GM10248 (cell line): ENCODE data around the gene KIRREL3.

Source experiments
- CTCF ChIA-PET: fragments of 300-600 bp; sonication (Branson Sonifier 250); formaldehyde crosslinking; extraction: SDS; loops from one replicate; lab custom pipeline; 2021; ENCODE audit warnings: antibody characterized with exemption; lab: Yijun Ruan, JAX
- POLR2A ChIA-PET: fragments of 350-650 bp; sonication (Branson Sonifier 250); formaldehyde crosslinking; extraction: SDS; loops from one replicate; lab custom pipeline; 2020; ENCODE audit warnings: antibody characterized with exemption; lab: Yijun Ruan, JAX
- DNase-seq: peaks from one replicate; pipeline ENCODE4 v3.0.0; 2012; ENCODE audit errors: extremely low spot score
- TF ChIP-seq, protein P1 (sequence below): IDR thresholded peaks from 2 replicates; pipeline ENCODE4 v1.5.1; 2012; ENCODE audit warnings: mild to moderate bottlenecking, low read depth; ENCODE audit errors: extremely low read depth, missing control alignments, control extremely low read depth

Gene KIRREL3

DNA sequence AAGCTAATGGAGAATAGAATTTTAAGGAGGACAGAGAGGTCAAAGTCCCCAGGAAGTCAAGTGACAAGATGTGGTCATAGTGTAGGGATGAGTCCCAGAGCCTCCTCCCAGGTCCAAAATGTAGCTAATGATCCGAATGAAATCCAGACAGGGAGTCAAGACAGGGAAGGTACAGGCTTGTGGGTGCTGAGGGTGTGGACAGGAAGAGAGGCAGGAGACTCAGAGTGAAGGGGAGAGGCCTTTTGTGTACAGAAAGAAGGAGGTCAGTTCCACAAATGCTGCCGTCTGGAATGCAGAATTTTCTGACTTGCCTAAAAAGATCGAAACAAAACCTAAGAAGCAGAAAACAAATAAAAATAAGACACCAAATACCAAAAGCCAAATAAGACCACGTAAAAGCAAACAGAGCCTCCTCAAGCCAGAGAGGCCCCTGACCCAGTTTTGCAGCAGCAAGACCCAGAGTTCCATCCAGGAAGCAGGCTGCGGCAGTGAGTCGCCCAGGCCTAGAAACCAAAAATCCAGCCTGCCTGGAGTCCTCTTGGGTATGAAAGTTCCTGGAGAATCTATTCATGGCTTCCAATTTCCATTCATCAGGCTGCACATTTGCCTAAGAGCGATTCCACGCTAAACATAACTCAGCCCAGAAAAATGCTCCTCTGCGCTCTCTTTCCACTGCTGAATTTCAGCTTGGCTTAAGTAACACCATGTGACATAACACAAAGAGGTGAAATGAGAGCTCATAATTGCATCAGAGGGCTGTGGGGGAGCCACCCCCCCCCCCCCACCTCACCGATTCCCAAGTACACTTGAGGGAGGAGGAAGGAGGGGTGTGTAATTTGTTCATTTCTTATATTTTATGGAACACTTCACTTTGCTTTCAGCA, 71.2 kb downstream of the KIRREL3 start:
- DNase-seq, result no peak
- ChIA-PET POLR2A (no interaction called here), CTCF (interaction anchor here (1.3 kb wide), 1 partner anchor 13 kb away, joined by 3 read pairs; no protein-coding TSS in a partner anchor)

DNA sequence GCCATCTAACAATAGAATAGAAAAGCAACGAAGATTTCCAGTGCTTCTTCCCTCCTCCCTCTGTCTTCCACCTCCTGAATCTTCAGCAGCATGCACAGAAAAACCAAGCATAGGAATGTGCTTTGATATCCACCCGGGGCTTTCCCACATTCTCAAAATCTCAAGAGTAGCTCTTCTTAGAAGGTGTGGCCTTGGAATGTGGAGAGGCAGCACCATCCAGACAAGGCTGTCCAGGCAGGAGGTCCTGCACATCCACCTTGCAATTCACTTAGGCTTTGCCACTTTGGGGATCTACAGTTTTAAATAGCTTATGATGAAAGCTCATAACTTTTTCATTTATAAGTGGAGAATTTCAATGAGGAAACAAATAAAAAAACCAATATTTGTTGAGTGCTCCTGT, 72.9 kb downstream of the KIRREL3 start:
- TF ChIP-seq, protein P1, sequence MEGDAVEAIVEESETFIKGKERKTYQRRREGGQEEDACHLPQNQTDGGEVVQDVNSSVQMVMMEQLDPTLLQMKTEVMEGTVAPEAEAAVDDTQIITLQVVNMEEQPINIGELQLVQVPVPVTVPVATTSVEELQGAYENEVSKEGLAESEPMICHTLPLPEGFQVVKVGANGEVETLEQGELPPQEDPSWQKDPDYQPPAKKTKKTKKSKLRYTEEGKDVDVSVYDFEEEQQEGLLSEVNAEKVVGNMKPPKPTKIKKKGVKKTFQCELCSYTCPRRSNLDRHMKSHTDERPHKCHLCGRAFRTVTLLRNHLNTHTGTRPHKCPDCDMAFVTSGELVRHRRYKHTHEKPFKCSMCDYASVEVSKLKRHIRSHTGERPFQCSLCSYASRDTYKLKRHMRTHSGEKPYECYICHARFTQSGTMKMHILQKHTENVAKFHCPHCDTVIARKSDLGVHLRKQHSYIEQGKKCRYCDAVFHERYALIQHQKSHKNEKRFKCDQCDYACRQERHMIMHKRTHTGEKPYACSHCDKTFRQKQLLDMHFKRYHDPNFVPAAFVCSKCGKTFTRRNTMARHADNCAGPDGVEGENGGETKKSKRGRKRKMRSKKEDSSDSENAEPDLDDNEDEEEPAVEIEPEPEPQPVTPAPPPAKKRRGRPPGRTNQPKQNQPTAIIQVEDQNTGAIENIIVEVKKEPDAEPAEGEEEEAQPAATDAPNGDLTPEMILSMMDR, result no peak
- DNase-seq, result no peak
- ChIA-PET CTCF (no interaction called here), POLR2A (no interaction called here)

More for the DNA sequence above, 71.2 kb downstream of the KIRREL3 start:
- TF ChIP-seq, protein P1, result no peak

DNA sequence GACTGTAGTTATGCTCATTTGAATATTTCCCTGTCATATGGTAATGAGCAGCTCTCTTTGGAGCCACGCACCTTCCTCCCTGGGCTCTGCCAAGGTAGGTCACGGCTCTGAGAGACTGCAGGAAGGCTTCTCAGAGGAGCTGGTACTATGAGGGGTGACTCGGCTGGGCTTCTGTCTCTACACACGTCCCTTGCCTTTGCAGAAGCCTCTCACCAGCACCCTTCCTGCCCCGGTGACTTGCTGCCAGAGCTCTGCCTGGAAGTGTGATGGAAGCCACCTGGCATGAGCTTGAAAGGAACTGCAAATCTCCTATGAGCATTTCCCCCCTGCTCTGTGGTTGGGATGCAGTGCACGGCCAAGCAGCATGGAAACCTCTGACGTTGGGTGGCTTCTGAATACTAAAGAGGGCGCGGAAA, 74.2 kb downstream of the KIRREL3 start:
- ChIA-PET CTCF (no interaction called here), POLR2A (no interaction called here)
- no peak for DNase-seq
- TF ChIP-seq, protein P1, result no peak

DNA sequence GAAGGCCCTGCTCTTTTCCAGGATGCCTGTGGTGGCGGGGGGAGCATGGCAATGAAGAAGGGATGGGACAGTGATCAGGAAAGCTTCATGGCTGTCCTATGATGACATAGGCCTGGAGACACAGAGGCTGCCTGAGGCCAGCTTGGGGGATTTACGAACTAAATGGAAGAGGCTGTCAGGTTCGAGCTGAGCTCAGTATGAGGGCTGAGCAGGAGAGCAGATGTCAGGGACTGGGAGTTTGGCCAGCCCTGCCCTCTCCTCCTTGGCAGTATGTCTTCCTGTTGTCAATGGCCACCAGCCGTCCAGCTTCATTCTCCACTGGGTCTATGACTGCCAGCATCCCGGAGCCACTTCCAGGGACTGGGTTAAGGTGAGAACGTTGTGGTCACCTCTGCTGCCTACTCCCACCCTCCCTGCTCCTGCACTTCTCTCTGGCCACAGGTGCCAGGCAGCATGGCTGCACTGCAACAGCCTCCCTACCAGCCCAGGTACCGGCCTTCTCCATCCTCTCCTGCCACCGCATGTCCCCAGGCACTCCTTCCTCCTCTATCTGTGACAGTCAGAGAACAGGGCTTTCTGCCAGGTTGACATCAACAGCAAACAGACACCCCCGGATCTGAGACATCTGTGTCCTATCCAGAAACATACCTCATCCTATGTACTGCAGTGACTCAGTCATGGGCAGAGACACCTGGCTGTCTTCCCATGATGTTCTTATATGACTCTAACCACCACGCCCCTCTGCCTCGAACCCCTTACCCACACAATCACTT, 75.1 kb downstream of the KIRREL3 start:
- TF ChIP-seq, protein P1, result no peak
- no peak for DNase-seq
- ChIA-PET CTCF (no interaction called here), POLR2A (no interaction called here)

DNA sequence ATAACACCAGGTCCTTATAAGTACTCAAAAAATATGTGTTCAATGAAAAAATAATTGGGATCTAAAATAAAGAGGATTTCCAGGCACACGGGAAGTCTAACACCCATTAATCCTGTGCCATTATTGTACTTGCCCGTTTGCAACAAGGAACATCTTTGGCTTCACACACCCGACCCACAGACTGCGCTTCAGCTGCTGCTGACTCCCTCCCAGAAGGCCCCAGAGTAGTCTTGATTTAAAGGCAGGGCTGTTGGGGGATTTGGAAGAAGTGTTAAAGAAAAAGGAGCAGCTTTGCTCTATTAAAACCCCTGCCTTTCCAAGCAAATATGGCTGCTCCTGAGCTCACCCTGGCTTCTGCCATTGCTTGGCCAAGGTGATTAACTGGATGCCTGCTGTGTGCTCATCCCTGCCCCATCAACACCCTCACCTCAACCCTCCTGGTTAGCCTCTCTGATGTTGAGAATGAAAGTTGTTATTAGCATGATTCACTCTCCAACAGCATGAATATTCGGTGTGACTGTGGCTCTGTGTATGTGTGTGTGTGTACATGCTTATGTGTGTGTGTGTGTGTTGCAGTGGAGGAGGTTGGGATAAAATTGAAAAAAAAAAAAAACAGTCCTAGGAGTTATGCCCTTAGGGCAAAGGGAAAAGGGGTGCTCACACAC, 76.1 kb downstream of the KIRREL3 start:
- ChIA-PET CTCF (no interaction called here), POLR2A (interaction anchor here (0.6 kb wide), 1 partner anchor 460 kb away, joined by 3 read pairs; no protein-coding TSS in a partner anchor)
- TF ChIP-seq, protein P1, result no peak
- no peak for DNase-seq

DNA sequence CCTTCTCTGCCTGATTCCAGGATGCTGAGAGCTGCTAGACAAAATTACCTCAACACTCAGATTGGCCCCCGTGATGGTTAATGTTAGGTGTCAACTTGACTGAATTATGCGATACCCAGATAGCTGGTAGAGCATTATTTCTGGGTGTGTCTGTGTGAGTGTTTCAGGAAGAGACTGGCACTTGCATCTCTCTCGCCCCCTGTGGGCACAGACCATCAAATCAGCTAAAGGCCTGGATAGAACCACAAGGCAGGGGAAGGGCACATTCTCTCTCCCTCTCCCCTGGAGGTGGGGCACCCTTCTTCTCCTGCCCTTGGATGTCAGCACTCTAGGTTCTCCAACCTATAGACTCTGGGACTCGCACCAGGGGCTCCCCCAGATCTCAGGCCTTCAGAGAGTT, 79.7 kb downstream of the KIRREL3 start:
- CTCF ChIA-PET, result no interaction called here
- DNase-seq, result no peak
- TF ChIP-seq, protein P1, result no peak
- POLR2A ChIA-PET, result no interaction called here
